GM21423 (cell line): ENCODE measurements around the gene PRKG1.
A peak's percentile ranks its signal among the peaks of the same experiment; 100 is the strongest.
"Not testable (repeated sequence)": the region's sequence is repeated elsewhere in the genome, so short reads cannot be mapped to it uniquely, and the experiment has no call there.

ENCODE experiments used
- ATAC-seq: cut with Tn5 transposase; IDR thresholded peaks from one replicate; pipeline ENCODE4 v1.9.1; 2021; ENCODE audit warnings: mild to moderate bottlenecking, moderate library complexity; ENCODE audit not compliant: unreplicated experiment

The PRKG1 gene

DNA sequence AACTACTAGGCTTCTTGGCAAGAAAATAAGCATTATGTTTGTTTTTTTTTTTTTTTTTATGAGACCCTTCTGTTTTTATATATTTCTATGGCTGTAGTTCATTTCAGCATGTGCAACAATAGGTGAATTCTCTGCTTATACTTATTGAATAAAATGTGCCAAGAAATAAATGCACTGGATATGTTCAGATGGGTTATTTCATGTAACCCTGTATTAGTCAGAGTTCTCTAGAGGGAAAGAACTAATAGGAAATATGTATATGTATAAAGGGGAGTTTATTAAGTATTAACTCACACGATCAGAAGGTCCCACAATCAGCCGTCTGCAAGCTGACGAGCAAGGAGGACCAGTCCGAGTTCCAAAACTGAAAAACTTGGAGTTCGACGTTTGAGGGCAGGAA, 332.3 kb downstream of the PRKG1 start:
- ATAC-seq, result no peak

GRCh38 chr10:51416494-51416893, 342.2 kb downstream of the PRKG1 start:
- ATAC-seq, result no peak

DNA sequence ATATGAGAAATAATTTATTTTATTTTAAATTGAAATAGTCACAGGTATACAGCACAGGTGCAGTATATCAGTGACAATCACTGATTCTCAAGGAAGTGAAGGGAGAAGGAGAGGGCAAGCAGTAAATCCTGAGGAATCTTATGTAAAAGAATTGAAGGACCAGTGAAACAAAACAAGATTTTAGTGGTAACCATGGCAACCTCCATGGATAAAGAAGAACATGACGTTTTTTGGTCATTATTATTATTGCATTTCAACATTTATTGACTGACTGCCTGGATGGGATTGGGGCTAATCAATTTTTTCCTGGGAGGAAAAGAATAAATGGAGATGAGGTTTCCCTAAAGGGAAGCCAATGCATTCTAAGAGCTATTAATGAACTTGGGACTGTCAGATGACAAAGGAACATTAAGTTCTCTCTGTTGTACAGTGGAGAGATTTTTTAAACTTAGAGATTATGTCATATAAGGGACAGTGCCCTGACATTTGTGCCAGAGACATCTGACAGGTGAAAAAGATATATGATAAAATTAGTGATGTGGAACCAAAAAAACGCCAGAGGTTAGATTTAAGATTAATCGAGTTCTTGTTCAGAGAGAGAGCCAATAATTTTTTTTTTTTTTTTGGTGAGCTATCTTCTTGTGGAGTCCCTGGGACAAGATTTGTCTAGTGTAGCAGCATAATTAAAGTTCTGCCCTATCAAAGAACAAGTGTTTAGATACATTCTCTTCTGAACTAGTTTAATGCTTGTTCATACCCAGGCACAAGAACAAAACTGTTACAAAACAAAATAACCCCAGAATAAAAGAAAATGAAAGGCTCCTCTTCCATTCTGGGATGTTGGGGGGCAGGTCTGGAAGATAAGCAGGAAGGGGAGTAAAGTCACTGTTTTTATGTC, 345.2 kb downstream of the PRKG1 start:
- no peak for ATAC-seq

DNA sequence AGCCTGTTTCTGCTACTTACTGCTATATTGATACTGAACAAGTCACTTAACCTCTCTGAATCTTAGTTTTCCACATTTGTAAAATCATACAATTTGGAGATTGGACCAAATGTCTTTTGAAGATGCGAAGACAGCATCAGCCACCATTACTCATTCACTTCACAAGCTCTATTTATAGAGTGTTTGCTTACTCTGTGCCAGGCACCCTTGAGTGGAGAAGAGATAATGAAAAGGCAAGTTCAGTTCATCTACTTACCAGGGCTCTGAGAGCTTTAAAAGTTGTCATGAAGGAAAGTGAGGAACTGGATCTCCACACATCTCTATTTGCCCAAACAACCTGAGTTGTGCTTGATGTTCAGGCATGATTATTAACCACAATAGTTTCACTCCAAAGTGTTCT, 347.6 kb downstream of the PRKG1 start:
- no peak for ATAC-seq

- ATAC-seq, result peak; percentile 73
Observed at GRCh38 chr10:51422311-51423120, 348.2 kb downstream of the PRKG1 start.

DNA sequence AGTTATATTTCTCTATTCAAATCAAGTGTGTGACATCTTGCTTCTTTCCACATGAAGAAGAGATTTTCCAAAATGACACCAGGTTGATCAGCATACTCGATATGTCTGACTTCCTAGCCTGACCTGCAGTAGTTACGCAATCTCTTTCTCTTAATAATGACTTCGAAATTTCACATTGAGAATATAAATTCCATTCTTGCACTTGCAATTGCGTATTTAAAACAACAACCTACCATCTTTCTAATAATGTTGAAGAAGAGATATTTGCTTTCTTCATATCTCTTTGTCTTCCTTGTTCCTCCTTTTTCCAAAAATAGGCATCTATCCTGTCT, 348.8 kb downstream of the PRKG1 start:
- ATAC-seq, result no peak

GRCh38 chr10:51425431-51425830, 351.1 kb downstream of the PRKG1 start:
- ATAC-seq, result no peak

- no peak for ATAC-seq
Observed at GRCh38 chr10:51427758-51428157, 353.5 kb downstream of the PRKG1 start.

DNA sequence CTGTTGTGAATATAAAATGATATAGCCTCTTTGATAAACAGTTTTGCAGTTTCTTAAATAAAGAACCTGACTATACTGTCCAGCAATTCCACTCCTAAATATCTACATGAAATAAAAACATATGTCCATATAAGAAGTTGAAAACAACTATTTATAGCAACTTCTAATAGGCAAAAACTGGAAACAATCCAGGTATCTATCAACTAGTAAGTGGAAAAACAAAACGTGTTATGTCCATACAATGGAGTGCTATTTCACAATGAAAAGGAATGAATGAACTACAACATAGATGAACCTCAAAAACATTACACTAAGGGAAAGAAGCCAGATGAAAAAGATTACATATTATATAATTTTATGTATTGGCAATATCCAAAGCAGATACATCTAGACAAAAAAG, 356.2 kb downstream of the PRKG1 start:
- ATAC-seq, result no peak

DNA sequence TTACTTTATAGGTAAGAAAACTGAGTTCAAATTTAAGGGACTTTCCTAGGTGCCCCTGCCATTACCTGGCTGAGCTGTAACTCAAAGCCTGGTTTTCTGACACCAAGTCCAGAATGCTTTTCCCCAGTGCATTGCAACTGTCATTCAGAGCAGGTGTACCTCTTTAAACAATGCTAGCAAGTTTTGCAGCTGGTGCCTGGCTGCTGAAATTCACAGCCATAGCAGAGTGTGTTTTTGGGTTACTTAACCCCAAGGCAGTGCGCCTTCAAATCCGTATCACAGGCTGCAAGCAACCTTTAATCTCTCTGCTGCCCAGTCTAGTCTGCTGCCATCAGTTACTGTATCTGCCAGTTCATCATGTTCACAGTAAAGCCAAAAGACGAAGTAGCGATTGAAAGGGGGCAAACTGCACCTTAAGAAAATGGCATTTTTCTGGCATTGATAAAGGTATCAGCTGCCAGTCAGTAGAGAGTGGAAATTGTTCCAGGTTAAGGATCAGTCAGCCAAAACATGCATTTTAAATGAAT, 359.7 kb downstream of the PRKG1 start:
- no peak for ATAC-seq

- ATAC-seq, result no peak
Observed at GRCh38 chr10:51436805-51437204, 362.5 kb downstream of the PRKG1 start.

GRCh38 chr10:51439645-51440044, 365.4 kb downstream of the PRKG1 start:
- no peak for ATAC-seq

GRCh38 chr10:51445588-51445987, 371.3 kb downstream of the PRKG1 start:
- ATAC-seq, result no peak

- ATAC-seq, result no peak
Observed at GRCh38 chr10:51447119-51447518, 372.8 kb downstream of the PRKG1 start.

GRCh38 chr10:51455762-51456161, 381.5 kb downstream of the PRKG1 start:
- not testable (repeated sequence) for ATAC-seq

- ATAC-seq, result no peak
Observed at GRCh38 chr10:51459476-51459875, 385.2 kb downstream of the PRKG1 start.

DNA sequence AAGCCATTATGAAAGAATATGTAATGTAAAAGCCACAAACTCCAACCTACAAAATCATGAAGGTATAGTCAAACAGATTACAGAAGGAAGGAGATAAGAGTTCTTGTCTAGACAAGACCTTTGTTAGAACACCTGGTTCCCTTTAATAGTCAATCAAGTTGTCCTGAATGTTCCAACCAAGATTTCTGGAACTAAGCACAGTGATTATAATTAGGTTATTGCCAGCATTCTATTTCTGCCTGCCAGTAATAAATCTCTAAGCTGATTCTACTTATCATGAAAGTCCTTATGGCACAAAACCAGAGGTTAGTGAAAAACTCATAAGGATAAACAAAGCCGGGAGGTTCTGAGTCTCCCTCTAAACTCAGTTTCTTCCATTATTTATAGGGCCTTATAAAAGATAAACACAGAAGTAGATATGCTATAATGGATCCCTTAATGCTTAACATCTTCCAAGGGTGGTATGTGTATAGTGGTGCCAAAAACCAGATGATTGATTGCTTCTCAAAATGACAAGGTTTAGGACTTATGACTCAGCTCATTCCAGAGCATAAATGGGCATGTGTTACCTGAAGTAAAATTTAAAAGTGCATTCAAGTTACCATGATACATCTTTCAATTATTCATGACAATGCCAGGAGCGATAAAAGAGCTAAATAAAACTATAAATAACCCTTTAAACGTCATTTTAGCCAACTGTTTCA, 387.9 kb downstream of the PRKG1 start:
- ATAC-seq, result no peak

DNA sequence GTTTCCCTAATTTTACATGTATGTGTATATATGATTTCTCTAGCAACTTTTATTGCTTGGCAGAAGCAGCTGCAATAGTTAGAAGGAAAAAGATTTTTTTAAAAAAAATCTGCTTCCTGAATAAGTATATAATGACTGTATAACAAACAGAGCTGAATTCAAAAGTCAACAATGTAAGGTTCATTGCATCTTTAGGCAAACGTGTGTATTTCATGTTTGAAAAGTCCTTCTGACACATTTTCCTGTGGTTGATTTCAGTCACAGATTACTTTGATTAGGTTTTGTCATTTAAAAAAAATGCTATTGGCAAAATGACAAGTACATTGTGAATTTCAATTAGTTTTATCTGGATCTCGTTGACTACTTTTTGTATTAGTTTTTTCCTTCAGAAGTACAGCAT, 394.1 kb downstream of the PRKG1 start:
- no peak for ATAC-seq

- no peak for ATAC-seq
Observed at GRCh38 chr10:51469686-51470085, 395.4 kb downstream of the PRKG1 start.

DNA sequence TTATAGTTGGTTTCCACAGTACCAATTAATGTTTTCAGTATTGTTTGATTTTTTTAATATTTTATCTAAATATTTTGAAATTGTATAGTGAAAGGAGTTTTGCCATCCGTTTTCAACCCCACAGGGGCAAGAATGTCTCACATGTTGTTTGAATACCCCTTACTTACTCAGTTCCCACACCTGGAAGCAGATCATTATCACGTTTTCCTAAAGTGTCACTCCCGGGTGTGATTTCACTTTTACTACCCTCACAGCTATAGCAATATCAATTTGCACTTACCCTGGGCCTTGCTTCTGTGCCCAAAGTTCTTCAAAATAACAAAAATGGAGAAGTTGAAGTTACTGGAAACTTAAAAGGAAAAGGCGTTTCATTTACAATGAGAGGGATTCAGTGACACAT, 397.0 kb downstream of the PRKG1 start:
- no peak for ATAC-seq

DNA sequence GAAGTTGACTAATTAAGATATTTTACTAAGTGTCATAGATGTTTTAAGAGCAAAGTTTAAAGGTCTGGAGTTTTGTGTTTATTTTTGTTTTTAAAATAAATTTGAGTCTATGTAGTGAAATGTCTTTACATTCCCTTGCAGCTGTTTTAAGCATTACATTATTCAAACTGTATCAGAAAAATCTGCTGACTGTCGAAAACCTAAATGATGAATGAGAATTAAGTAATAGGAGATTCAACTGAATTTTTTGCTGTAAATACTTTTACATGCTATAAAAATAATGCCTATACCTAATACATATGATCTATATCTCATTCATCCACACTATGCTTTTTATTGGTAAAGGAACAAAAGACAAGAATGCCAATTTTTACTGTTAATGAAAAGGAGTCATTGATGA, 397.9 kb downstream of the PRKG1 start:
- no peak for ATAC-seq
